CD4-positive, alpha-beta memory T cell (primary cell): Measurements from ENCODE around the gene NISCH. TPM values are rescaled to one million over a fixed set of nuclear protein-coding genes. Genes with fewer than 3 reads are reported as not detected.
A peak's percentile ranks its signal among the peaks of the same experiment; 100 is the strongest.

Experiments used
- CTCF ChIA-PET: fragments of 350-600 bp; sonication (Branson Sonifier 250); formaldehyde crosslinking; loops from one replicate; lab custom pipeline; 2021; ENCODE audit warnings: inconsistent platforms; ENCODE audit not compliant: partially characterized antibody; lab: Charles Lee
- POLR2A ChIA-PET: fragments of 350-600 bp; sonication (Branson Sonifier 250); formaldehyde crosslinking; loops from one replicate; lab custom pipeline; 2021; ENCODE audit not compliant: partially characterized antibody; lab: Charles Lee
- DNase-seq, 5 donors: peaks; one replicate each; pipeline versions ENCODE4 v3.0.0 to v3.0.0-alpha.2; 2020 to 2022; ENCODE audit warnings: mixed read lengths in 1 of 5
- H3K27ac ChIP-seq: one replicate; pipeline ENCODE4 v1.7.0; 2013; ENCODE audit warnings: low read depth, low read length
- H3K27me3 ChIP-seq: 2 replicates; pipeline ENCODE4 v1.7.0; 2013; ENCODE audit warnings: mild to moderate bottlenecking, low read length, moderate library complexity; ENCODE audit not compliant: insufficient read depth
- H3K36me3 ChIP-seq: 2 replicates; pipeline ENCODE4 v1.7.0; 2013; ENCODE audit warnings: mild to moderate bottlenecking, low read length, moderate library complexity; ENCODE audit not compliant: insufficient read depth
- H3K4me1 ChIP-seq: 2 replicates; pipeline ENCODE4 v1.7.0; 2013; ENCODE audit warnings: mild to moderate bottlenecking, low read length, moderate library complexity; ENCODE audit not compliant: insufficient read depth
- H3K4me3 ChIP-seq, 2 donors: one replicate each; pipeline ENCODE4 v1.7.0; 2013; ENCODE audit warnings: low read length in 2 of 2, mild to moderate bottlenecking in 1 of 2
- H3K9me3 ChIP-seq, 2 donors: one replicate each; pipeline ENCODE4 v1.7.0; 2013; ENCODE audit warnings: low read length in 2 of 2, control low read depth in 1 of 2; ENCODE audit not compliant: control insufficient read depth in 1 of 2
- H3K27ac Mint-ChIP-seq, 7 donors: one replicate each; pipeline ENCODE4 v1.8.0; 2020 to 2021; ENCODE audit warnings: mixed read lengths in 7 of 7, mild to moderate bottlenecking in 6 of 7, inconsistent platforms in 3 of 7, moderate library complexity in 3 of 7
- H3K27me3 Mint-ChIP-seq, 2 donors: one replicate each; pipeline ENCODE4 v1.8.0; 2020 to 2021; ENCODE audit warnings: mixed read lengths in 2 of 2
- H3K36me3 Mint-ChIP-seq, 2 donors: one replicate each; pipeline ENCODE4 v1.8.0; 2020 to 2021; ENCODE audit warnings: mixed read lengths in 2 of 2, inconsistent platforms in 1 of 2, mild to moderate bottlenecking in 1 of 2
- H3K4me1 Mint-ChIP-seq, 4 donors: one replicate each; pipeline ENCODE4 v1.8.0; 2020 to 2021; ENCODE audit warnings: mixed read lengths in 4 of 4, mild to moderate bottlenecking in 1 of 4
- H3K4me3 Mint-ChIP-seq, 8 donors: one replicate each; pipeline ENCODE4 v1.8.0; 2020 to 2021; ENCODE audit warnings: mixed read lengths in 8 of 8, mild to moderate bottlenecking in 7 of 8, moderate library complexity in 6 of 8, inconsistent platforms in 3 of 8
- H3K9me3 Mint-ChIP-seq, 8 donors: one replicate each; pipeline ENCODE4 v1.8.0; 2020 to 2021; ENCODE audit warnings: mixed read lengths in 8 of 8, mild to moderate bottlenecking in 5 of 8, inconsistent platforms in 3 of 8, moderate library complexity in 1 of 8
- intact Hi-C: fragments of 100-400 bp; cut with micrococcal nuclease; formaldehyde crosslinking; loops from one replicate; pipeline ENCODE4 v1.15.1; 2023
- polyA plus RNA-seq, 2 donors: library from polyadenylated mRNA; unstranded; fragments of 300-500 nt; fragmentation: Illumina TruSeq; gene quantifications; one replicate each; pipeline ENCODE4 v1.2.3, GENCODE V29; 2021
- total RNA-seq, 2 experiments: library from RNA; stranded (reverse); gene quantifications; one replicate each; pipeline ENCODE4 v1.2.3, GENCODE V29; 2021

Gene NISCH
- total and polyA plus RNA-seq, 4 experiments from 2014 or later = 10.2 to 205 (median 107) TPM

DNA sequence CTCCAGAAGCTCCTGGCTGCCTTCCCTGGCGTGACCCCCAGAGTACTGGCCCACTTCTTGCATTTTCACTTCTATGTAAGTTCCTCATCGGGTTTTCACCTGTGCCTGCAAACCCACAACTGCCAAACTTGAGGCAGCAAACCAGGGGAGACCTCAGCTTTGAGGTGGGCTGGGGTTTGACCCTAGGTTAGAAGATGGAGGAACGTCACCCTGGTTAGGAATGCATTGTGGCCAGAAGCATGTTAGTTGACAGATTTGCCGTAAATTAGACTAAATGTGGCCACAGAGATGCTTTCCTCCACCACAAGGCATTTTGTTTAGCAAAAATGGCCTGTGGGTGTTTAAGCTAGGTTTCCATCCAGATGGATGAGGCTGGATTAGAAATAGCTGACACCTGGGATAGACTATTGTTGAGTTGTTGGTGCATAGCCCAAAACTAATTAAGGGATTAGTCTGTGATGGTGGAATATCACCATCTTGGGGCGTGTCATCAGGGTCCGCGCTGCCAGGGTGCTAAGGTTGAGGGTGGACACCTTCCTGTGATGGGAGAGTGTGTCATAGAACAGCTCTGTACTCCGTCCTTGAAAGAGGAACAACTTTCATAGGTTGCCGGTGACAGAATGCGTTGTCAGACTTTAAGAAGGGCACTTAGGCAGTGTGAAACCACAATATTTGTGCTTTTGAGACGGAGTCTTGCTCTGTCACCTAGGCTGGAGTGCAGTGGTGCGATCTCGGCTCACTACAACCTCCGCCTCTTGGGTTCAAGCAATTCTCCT is 3.6 kb downstream of the NISCH start:
- no peak for DNase-seq

GRCh38 chr3:52461874-52462273 is 6.5 kb downstream of the NISCH start:
- H3K36me3 Mint-ChIP-seq = peaks cover 16 to 60% of the 10 kb centered on the region in 2 donors

More for the DNA sequence above, 3.6 kb downstream of the NISCH start:
- no peaks in the 10 kb centered on the region for H3K9me3 Mint-ChIP-seq
- H3K36me3 ChIP-seq = peaks cover 31% of the 10 kb centered on the region
- no peak overlapping the region for H3K4me3 Mint-ChIP-seq
- no peak overlapping the region for H3K4me3 ChIP-seq
- no peaks in the 10 kb centered on the region for H3K27me3 ChIP-seq
- no peaks in the 10 kb centered on the region for H3K27me3 Mint-ChIP-seq
- H3K4me1 Mint-ChIP-seq = peaks cover 28 to 54% (median 38%) of the 10 kb centered on the region in 4 donors
- intact Hi-C loops = loop anchor here (10.0 kb wide), 1 partner anchor 226 kb away; the partner anchor contains the start of genes GNL3 and PBRM1
- peaks cover 31% of the 10 kb centered on the region for H3K4me1 ChIP-seq
- H3K27ac Mint-ChIP-seq = peak overlapping the region in 2 of 7 donors; percentile 69 to 99
- H3K36me3 Mint-ChIP-seq = peaks cover 16 to 62% of the 10 kb centered on the region in 2 donors
- POLR2A ChIA-PET = interaction anchor here (0.9 to 1.2 kb wide), 2 partner anchors 10 to 13 kb away, joined by 3 read pairs; no protein-coding TSS in a partner anchor
- H3K9me3 ChIP-seq = no peaks in the 10 kb centered on the region
- CTCF ChIA-PET = interaction anchor here (2.6 to 3.2 kb wide), 2 partner anchors 13 to 47 kb away, joined by 11 to 14 read pairs; no protein-coding TSS in a partner anchor
- no peak overlapping the region for H3K27ac ChIP-seq

GRCh38 chr3:52463416-52463815 is 8.0 kb downstream of the NISCH start:
- H3K36me3 ChIP-seq = peaks cover 46% of the 10 kb centered on the region
- no peak overlapping the region for H3K27ac ChIP-seq
- POLR2A ChIA-PET = no interaction called here
- H3K27me3 Mint-ChIP-seq = no peaks in the 10 kb centered on the region
- H3K4me1 ChIP-seq = no peaks in the 10 kb centered on the region
- intact Hi-C loops = no loop called here
- no peaks in the 10 kb centered on the region for H3K9me3 ChIP-seq
- H3K27me3 ChIP-seq = no peaks in the 10 kb centered on the region
- H3K9me3 Mint-ChIP-seq = no peaks in the 10 kb centered on the region
- peak overlapping the region in 1 of 7 donors; percentile 51 for H3K27ac Mint-ChIP-seq
- CTCF ChIA-PET = interaction anchor here (1.0 kb wide), 1 partner anchor 10 kb away, joined by 3 read pairs; no protein-coding TSS in a partner anchor
- H3K36me3 Mint-ChIP-seq = peaks cover 15 to 50% of the 10 kb centered on the region in 2 donors
- no peak overlapping the region for H3K4me3 ChIP-seq
- H3K4me3 Mint-ChIP-seq = no peak overlapping the region
- peaks cover 7 to 28% (median 10%) of the 10 kb centered on the region in 4 donors for H3K4me1 Mint-ChIP-seq
- DNase-seq = no peak

More at GRCh38 chr3:52461874-52462273, 6.5 kb downstream of the NISCH start:
- Histone ChIP-seq H3K27ac (no peak overlapping the region), H3K36me3 (peaks cover 43% of the 10 kb centered on the region), H3K9me3 (no peaks in the 10 kb centered on the region), H3K4me1 (peaks cover 11% of the 10 kb centered on the region), H3K27me3 (no peaks in the 10 kb centered on the region), H3K4me3 (no peak overlapping the region)
- CTCF ChIA-PET = interaction anchor here (1.5 kb wide), 1 partner anchor 50 kb away, joined by 4 read pairs; no protein-coding TSS in a partner anchor
- Mint-ChIP-seq H3K27me3 (no peaks in the 10 kb centered on the region), H3K4me1 (peaks cover 12 to 39% (median 18%) of the 10 kb centered on the region in 4 donors), H3K27ac (no peak overlapping the region), H3K9me3 (no peaks in the 10 kb centered on the region), H3K4me3 (no peak overlapping the region)
- intact Hi-C loops = no loop called here
- DNase-seq = no peak
- POLR2A ChIA-PET = no interaction called here

- H3K4me1 ChIP-seq = no peaks in the 10 kb centered on the region
- CTCF ChIA-PET = no interaction called here
- Mint-ChIP-seq H3K27ac (peak overlapping the region in 3 of 7 donors; percentile 14 to 75 (median 27)), H3K4me1 (peaks cover 2 to 19% (median 6%) of the 10 kb centered on the region in 4 donors), H3K4me3 (peak overlapping the region in 1 of 8 donors; percentile 53), H3K36me3 (peaks cover 14 to 42% of the 10 kb centered on the region in 2 donors), H3K9me3 (peaks cover 0 to 2% (median 0%) of the 10 kb centered on the region in 8 donors), H3K27me3 (no peaks in the 10 kb centered on the region)
- no peaks in the 10 kb centered on the region for H3K9me3 ChIP-seq
- H3K36me3 ChIP-seq = peaks cover 56% of the 10 kb centered on the region
- H3K4me3 ChIP-seq = no peak overlapping the region
- H3K27ac ChIP-seq = no peak overlapping the region
- H3K27me3 ChIP-seq = no peaks in the 10 kb centered on the region
- DNase-seq = no peak
- POLR2A ChIA-PET = interaction anchor here (0.7 to 1.5 kb wide), 2 partner anchors 9 to 11 kb away, joined by 3 to 4 read pairs; no protein-coding TSS in a partner anchor
- intact Hi-C loops = no loop called here
Measured at GRCh38 chr3:52468336-52468735, 12.9 kb downstream of the NISCH start.

DNA sequence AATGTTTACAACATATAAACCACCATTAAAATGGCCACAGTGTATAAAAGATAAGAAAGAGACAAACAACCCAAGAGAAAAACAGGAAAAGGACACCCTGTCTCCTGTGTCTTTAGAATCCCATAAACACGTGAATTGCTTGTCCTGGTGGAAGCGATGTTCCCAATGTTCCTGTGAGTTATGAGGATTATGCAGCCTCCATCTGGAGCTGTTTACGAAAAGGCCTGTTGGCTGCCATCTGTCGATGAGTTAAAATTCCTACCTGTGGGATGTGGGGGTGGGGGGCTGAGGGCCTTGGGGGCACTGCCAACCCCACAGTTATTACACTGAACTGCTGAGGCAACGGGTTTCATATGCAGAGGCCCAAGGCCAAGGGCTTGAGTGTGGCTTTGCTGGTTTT is 13.6 kb downstream of the NISCH start:
- Mint-ChIP-seq H3K4me1 (peaks cover 0 to 18% (median 5%) of the 10 kb centered on the region in 4 donors), H3K27me3 (no peaks in the 10 kb centered on the region), H3K27ac (peak overlapping the region in 2 of 7 donors; percentile 21 to 22), H3K4me3 (no peak overlapping the region), H3K9me3 (peaks cover 0 to 2% (median 0%) of the 10 kb centered on the region in 8 donors), H3K36me3 (peaks cover 20 to 46% of the 10 kb centered on the region in 2 donors)
- Histone ChIP-seq H3K36me3 (peaks cover 63% of the 10 kb centered on the region), H3K4me3 (no peak overlapping the region), H3K9me3 (no peaks in the 10 kb centered on the region), H3K27me3 (no peaks in the 10 kb centered on the region), H3K4me1 (no peaks in the 10 kb centered on the region), H3K27ac (no peak overlapping the region)
- ChIA-PET POLR2A (interaction anchor here (0.7 to 1.5 kb wide), 3 partner anchors 10 to 13 kb away, joined by 3 to 4 read pairs (median 3); no protein-coding TSS in a partner anchor), CTCF (no interaction called here)
- intact Hi-C loops = no loop called here
- DNase-seq = no peak

- Histone ChIP-seq H3K4me3 (no peak overlapping the region), H3K36me3 (peaks cover 62% of the 10 kb centered on the region), H3K27ac (no peak overlapping the region), H3K4me1 (no peaks in the 10 kb centered on the region), H3K9me3 (no peaks in the 10 kb centered on the region), H3K27me3 (no peaks in the 10 kb centered on the region)
- Mint-ChIP-seq H3K27me3 (no peaks in the 10 kb centered on the region), H3K27ac (peak overlapping the region in 2 of 7 donors; percentile 8 to 25), H3K4me1 (peaks cover 0 to 12% (median 4%) of the 10 kb centered on the region in 4 donors), H3K4me3 (no peak overlapping the region), H3K9me3 (peaks cover 0 to 2% (median 0%) of the 10 kb centered on the region in 8 donors), H3K36me3 (peaks cover 28 to 51% of the 10 kb centered on the region in 2 donors)
- DNase-seq = no peak
- ChIA-PET POLR2A (no interaction called here), CTCF (no interaction called here)
- intact Hi-C loops = no loop called here
Measured at GRCh38 chr3:52470920-52471319, 15.5 kb downstream of the NISCH start.
